ENCODE data around the gene CACNA1A. TPM values are rescaled to one million over a fixed set of nuclear protein-coding genes. Genes with fewer than 3 reads are reported as not detected.

CACNA1A gene
- total RNA-seq, 1 donor from 2014 or later, result 0.44 TPM

GRCh38 chr19:13291913-13292312, 214.4 kb downstream of the CACNA1A start:
- H3K4me3 ChIP-seq, result no peak overlapping the region
- no peaks in the 10 kb centered on the region for H3K9me3 ChIP-seq (replicated peaks)
- H3K27ac ChIP-seq (replicated peaks), result no peak overlapping the region
- peaks cover 18% of the 10 kb centered on the region for H3K27me3 ChIP-seq (ENCODE audit: low read depth)
- intact Hi-C loops (cut with micrococcal nuclease), result no loop called here
- H3K36me3 ChIP-seq, result no peaks in the 10 kb centered on the region
- no peaks in the 10 kb centered on the region for H3K4me1 ChIP-seq
- TF ChIP-seq CTCF (IDR thresholded peaks at IDR 0.05; ENCODE audit: borderline replicate concordance), result no peak
- no peak for DNase-seq

- Histone ChIP-seq H3K36me3 (no peaks in the 10 kb centered on the region), H3K27ac (replicated peaks) (no peak overlapping the region), H3K4me1 (no peaks in the 10 kb centered on the region), H3K9me3 (replicated peaks) (no peaks in the 10 kb centered on the region), H3K4me3 (no peak overlapping the region), H3K27me3 (ENCODE audit: low read depth) (peaks cover 25% of the 10 kb centered on the region)
- DNase-seq, result no peak
- no peak for TF ChIP-seq CTCF (IDR thresholded peaks at IDR 0.05; ENCODE audit: borderline replicate concordance)
- intact Hi-C loops (cut with micrococcal nuclease), result no loop called here
Observed at GRCh38 chr19:13290741-13291140, 215.5 kb downstream of the CACNA1A start.

GRCh38 chr19:13289295-13289694, 217.0 kb downstream of the CACNA1A start:
- intact Hi-C loops (cut with micrococcal nuclease), result loop anchor here (10.0 kb wide), 1 partner anchor 146 kb away; no protein-coding TSS in a partner anchor
- Histone ChIP-seq H3K4me3 (no peak overlapping the region), H3K4me1 (no peaks in the 10 kb centered on the region), H3K9me3 (replicated peaks) (no peaks in the 10 kb centered on the region), H3K27ac (replicated peaks) (no peak overlapping the region), H3K27me3 (ENCODE audit: low read depth) (peaks cover 32% of the 10 kb centered on the region), H3K36me3 (no peaks in the 10 kb centered on the region)
- no peak for DNase-seq
- no peak for TF ChIP-seq CTCF (IDR thresholded peaks at IDR 0.05; ENCODE audit: borderline replicate concordance)

- Histone ChIP-seq H3K36me3 (no peaks in the 10 kb centered on the region), H3K9me3 (replicated peaks) (no peaks in the 10 kb centered on the region), H3K27me3 (ENCODE audit: low read depth) (peaks cover 61% of the 10 kb centered on the region), H3K4me3 (no peak overlapping the region), H3K27ac (replicated peaks) (no peak overlapping the region), H3K4me1 (no peaks in the 10 kb centered on the region)
- no peak for TF ChIP-seq CTCF (IDR thresholded peaks at IDR 0.05; ENCODE audit: borderline replicate concordance)
- no peak for DNase-seq
- intact Hi-C loops (cut with micrococcal nuclease), result loop anchor here (10.0 kb wide), 1 partner anchor 148 kb away; no protein-coding TSS in a partner anchor
Observed at GRCh38 chr19:13286195-13286985, 219.9 kb downstream of the CACNA1A start.

- intact Hi-C loops (cut with micrococcal nuclease), result loop anchor here (5.0 to 10.0 kb wide), 2 partner anchors 150 to 302 kb away; no protein-coding TSS in a partner anchor
- DNase-seq, result no peak
- Histone ChIP-seq H3K4me1 (no peaks in the 10 kb centered on the region), H3K4me3 (no peak overlapping the region), H3K27ac (replicated peaks) (no peak overlapping the region), H3K27me3 (ENCODE audit: low read depth) (peaks cover 68% of the 10 kb centered on the region), H3K36me3 (no peaks in the 10 kb centered on the region), H3K9me3 (replicated peaks) (no peaks in the 10 kb centered on the region)
- no peak for TF ChIP-seq CTCF (IDR thresholded peaks at IDR 0.05; ENCODE audit: borderline replicate concordance)
Observed at GRCh38 chr19:13284929-13285928, 221.1 kb downstream of the CACNA1A start.

Data from left ventricle myocardium inferior (tissue), 1 donor.